VCaP (cell line): ENCODE data around the gene ZDHHC11B.
"Not testable (repeated sequence)": the region's sequence is repeated elsewhere in the genome, so short reads cannot be mapped to it uniquely, and the experiment has no call there.

Experiments
- H3K27ac ChIP-seq: fragments of 450-650 bp; 2 replicates; pipeline ENCODE4 v1.5.1; 2017
- TF ChIP-seq, protein P1 (sequence below): fragments of 450-650 bp; conservative IDR thresholded peaks from 2 replicates; pipeline ENCODE4 v1.5.1; 2017; ENCODE audit warnings: mild to moderate bottlenecking, moderate library complexity

The ZDHHC11B gene

DNA sequence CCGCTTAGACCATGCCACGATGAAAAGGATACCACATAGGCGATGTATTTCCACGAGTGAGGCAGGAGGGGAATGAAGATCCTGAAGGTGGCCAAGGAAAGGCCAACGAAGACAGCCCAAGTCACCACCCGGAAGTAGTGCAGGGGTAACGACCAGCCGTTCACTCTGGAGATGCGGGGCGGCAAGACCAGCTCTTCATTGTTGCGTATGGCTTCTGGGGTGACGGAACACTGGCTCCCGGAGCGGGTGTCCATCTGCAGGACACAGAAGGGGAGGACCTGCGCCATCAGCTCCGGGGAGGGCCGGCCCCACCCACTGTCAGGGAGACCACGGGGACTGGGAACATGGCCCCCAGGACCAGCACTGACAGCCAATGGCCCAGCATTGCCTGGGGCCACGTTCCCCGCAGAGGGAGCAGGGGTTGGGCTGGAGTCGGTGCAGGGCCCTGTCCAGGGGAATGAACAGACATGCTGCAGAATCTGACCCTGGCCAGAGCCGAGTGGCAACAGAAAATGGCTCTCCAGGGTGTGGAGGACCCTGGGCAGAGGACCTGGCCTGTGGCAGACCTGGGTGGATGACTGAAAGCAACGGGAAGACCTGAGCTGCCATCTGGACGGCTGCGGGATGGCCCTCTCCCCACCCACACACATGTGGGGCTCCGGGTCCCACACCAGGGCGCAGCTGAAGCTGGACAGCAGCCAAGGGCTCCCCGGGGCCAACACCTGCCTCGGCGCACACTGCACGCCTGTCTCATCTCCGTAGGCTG, 17.7 kb downstream of the ZDHHC11B start:
- no peak overlapping the region for H3K27ac ChIP-seq
- TF ChIP-seq, protein P1, sequence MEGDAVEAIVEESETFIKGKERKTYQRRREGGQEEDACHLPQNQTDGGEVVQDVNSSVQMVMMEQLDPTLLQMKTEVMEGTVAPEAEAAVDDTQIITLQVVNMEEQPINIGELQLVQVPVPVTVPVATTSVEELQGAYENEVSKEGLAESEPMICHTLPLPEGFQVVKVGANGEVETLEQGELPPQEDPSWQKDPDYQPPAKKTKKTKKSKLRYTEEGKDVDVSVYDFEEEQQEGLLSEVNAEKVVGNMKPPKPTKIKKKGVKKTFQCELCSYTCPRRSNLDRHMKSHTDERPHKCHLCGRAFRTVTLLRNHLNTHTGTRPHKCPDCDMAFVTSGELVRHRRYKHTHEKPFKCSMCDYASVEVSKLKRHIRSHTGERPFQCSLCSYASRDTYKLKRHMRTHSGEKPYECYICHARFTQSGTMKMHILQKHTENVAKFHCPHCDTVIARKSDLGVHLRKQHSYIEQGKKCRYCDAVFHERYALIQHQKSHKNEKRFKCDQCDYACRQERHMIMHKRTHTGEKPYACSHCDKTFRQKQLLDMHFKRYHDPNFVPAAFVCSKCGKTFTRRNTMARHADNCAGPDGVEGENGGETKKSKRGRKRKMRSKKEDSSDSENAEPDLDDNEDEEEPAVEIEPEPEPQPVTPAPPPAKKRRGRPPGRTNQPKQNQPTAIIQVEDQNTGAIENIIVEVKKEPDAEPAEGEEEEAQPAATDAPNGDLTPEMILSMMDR: no peak

DNA sequence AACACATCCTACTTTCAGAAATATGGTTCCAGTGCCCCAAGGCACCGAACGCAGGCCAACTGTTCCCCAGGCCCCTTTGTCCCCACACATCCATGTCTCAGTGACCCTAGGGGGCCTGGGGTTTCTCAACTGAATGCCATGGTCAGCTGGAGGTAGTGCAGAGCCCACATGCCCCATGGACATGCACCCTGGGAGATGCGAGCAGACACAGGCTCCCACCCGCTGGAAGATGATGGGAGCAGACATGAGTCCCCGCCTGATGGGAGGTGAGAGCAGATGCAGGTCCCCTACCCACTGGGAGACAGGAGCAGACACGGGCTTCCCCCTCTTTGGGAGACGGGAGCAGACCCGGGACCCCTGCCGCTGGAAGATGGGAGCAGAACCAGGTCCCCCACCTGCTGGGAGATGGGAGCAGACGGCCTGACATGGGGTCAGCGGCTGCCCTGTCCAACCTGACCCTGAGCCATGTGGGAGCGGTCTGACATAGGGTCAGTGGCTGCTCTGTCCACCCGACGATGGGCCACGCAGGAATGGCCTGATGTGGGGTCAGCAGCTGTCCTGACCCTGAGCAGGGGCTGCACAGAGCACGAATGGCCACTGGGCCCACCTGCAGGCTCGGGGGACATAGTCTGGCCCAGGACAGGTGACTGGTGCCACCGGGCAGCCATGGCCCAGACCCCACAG, 18.4 kb downstream of the ZDHHC11B start:
- TF ChIP-seq, protein P1: no peak
- H3K27ac ChIP-seq: no peak overlapping the region

DNA sequence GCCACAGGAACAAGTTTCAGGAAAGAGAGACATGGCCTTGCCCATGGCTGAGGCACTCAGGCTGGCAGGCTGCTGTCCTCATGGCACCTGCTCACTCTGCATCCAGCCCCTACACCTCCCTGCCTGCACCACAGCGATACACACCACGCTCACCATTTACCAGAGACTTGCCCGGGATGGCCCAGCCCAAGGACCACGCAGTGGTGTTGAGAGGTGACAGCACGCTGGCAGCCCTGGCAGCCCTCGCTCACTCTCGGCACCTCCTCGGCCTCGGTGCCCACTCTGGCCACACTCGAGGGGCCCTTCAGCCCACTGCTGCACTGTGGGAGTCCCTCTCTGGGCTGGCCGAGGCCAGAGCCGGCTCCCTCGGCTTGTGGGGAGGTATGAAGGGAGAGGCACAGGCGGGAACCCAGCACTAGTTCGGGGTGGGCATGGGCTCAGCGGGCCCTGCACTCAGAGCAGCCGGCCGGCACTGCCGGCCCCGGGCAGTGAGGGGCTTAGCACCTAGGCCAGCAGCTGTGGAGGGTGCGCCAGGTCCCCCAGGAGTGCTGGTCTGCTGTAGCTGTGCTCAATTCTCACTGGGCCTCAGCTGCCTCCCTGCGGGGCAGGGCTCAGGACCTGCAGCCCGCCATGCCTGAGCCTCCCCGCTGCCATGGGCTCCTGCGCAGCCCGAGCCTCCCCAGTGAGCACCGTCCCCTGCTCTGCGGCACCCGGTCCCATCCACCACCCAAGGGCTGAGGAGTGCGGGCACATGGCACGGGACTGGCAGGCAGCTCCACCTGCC, 20.3 kb downstream of the ZDHHC11B start:
- TF ChIP-seq, protein P1: no peak
- no peak overlapping the region for H3K27ac ChIP-seq

DNA sequence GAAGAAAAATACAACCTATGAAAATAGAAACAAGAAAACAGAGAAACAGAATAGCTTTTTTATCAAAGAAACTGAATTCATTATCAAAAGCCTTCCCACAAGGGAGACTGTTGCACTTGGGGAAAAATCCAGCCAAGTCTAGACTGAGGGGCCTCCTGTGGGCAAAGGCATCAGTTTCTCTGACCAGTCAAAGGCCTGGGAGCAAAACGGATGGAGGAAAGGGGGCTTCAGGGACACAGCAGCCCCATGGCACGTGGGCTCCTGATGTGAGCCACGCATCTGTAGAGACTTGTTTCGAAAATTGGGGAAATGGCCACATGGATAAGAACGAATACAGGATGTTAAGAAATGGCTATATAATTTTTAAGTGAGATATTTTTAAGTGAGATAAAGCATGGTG, 21.1 kb downstream of the ZDHHC11B start:
- no peak overlapping the region for H3K27ac ChIP-seq
- TF ChIP-seq, protein P1: no peak

DNA sequence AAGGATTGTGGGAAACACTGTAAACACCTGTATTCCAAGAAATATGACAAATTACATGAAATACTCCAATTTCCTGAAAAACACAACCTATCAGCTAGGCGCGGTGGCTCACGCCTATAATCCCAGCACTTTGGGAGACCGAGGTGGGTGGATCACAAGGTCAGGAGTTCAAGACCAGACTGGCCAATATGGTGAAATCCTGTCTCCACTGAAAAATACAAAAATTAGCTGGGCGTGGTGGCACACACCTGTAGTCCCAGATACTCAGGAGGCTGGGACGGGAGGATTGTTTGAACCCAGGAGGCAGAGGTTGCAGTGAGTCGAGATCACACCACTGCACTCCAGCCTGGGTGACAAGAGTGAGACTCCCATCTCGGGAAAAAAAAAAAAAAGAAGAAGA, 21.5 kb downstream of the ZDHHC11B start:
- not testable (repeated sequence) for H3K27ac ChIP-seq

DNA sequence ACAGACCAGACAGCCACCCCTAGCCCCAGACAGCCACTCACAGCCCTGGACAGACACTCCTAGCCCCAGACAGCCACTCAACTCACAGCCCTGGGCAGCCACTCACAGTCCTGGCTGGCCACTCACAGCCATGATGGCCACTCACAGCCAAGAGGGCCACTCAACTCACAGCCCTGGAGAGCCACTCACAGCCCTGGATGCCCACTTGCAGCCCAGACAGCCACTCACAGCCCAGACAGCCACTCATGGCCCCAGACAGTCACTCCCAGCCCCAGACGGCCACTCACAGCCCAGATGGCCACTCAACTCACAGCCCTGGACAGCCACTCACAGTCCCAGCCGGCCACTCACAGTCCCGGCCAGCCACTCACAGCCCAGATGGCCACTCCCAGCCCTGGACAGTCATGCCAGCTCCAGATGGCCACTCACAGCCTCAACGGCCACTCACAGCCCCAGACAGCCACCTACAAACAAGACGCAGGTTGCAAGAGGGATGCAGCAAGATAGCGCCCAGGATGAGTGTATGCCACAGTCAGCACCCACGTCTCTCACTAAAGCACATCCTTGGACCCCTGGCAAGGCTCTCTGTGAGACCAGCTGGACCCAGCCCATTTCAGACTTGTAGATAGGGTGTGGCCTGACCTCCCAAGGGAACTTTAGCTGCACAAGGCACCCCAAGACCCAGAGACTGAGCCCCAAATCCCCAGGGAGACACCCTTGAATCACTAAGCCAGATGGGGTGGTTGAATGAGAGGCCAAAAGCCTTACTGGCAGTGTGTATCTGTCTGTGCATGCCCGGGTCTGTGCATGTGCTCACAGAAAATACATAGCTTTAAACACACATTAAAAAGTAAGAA, 22.4 kb downstream of the ZDHHC11B start:
- TF ChIP-seq, protein P1: no peak
- H3K27ac ChIP-seq: no peak overlapping the region

DNA sequence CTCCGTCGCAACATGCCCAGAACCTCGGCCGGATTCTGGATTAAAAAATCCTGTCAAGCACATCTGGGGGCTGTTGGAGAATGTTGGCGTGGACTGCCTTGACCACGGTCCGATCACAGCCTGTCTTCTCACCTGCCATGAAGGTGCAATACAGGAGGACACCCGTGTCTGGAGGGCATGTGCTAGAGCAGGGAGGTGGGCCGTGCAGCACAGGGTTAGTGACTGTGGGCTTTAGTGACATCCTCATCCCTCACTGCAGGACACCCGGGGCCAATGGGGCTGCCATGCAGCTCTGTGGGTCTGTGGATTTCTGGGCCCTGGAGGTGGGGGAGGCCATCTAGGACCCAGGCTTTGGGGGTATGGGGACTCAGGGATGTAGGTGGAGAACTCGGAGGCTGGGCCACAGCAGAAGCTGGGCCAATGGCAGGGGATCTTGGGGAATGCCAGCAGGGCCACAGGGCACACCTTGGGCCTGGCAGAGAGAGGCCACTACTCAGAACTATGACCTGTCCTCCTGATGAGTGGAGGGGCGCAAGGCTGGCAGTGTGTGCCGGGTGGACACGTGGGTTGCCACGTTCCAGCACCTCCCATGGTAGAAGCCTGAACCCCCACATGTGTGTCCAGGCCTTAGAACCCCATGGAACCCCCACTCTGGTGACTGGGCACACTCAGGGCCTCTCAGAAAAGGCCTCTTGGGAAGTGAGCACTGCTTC, 23.3 kb downstream of the ZDHHC11B start:
- no peak overlapping the region for H3K27ac ChIP-seq
- TF ChIP-seq, protein P1: no peak
